ENCODE measurements around the gene FRMD6.

FRMD6 gene

GRCh38 chr14:51674294-51675002 is 22.7 kb downstream of the FRMD6 start:
- no peak for DNase-seq

- no peak for DNase-seq
These were observed 24.8 kb downstream of the FRMD6 start for GRCh38 chr14:51676549-51676948.

GRCh38 chr14:51677266-51677665 is 25.6 kb downstream of the FRMD6 start:
- DNase-seq = no peak

DNA sequence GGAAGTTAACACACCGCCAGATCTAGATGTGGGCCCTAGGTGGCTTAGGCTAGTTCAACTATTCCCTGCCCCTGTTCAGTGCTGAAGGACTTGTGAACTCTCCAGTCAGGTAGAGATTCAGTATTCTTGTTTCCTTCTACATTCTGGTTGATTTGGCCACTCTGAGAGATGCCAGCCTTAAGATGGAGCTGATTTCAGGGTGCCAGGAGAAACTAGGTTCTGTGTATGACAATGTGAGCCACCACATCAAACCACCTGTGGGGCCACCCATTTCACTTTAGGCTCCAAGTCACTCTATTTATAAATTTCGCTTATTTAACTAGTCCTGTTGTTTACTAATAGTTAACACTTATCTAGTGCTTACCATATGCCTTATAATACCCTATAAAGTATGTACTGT is 26.0 kb downstream of the FRMD6 start:
- DNase-seq = no peak

DNA sequence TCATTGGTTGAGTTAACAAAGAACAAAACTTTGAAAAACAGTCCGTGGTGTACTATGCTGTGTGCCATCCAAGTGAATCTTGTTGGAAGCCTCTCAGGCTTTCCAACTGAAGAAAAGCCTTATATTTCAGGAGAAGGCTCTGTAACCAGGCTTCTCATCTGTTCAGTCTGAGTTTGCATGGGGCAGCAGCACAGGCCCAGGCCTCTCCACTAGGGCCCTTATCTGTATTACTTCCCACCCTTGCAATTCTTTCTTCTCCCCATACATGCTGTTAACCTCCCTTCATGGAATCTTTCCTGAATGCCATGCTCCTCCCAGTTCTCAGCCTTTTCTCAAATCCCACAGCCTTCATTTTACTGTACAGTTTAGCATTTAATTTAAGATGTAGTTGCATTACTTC is 28.3 kb downstream of the FRMD6 start:
- no peak for DNase-seq

DNA sequence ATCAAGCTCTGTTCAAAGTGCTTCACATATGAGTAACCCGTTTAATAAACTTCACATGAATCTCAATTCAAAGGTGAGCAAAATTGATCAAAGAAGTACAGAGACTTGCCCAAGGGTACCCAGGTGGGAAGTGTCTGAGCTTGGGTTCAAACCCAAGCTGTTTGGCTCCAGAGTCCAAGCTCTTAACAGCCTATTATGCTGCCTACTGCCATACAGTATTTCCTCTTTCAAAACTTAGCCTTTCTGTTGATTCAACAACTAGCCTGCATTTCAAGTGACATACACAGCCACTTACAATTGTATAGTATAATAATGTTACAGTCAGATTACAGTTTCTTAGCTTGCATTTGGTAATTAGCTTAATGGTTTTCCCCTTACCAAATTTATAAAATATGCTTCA is 29.7 kb downstream of the FRMD6 start:
- no peak for DNase-seq

DNA sequence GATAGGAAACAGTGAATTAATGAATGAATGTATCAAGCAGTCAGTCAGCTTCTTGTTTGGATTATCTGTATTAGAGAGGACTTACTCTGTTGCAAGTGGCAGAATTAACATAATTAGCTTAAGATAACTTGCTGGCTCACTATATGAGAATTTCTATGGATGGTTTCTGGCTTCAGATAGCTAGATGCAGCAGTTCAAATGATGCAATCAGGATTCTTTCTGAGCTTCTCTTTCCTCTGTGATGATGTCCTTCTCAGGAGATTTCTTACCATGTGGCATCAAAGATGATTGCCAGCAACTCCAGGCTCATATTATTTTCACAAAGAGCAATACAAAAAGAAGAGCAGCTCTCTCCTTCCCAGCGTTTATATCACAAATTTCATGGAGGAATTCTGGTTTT is 30.7 kb downstream of the FRMD6 start:
- DNase-seq = no peak

GRCh38 chr14:51684760-51685159 is 33.0 kb downstream of the FRMD6 start:
- no peak for DNase-seq

GRCh38 chr14:51691176-51691575 is 39.5 kb downstream of the FRMD6 start:
- no peak for DNase-seq

DNA sequence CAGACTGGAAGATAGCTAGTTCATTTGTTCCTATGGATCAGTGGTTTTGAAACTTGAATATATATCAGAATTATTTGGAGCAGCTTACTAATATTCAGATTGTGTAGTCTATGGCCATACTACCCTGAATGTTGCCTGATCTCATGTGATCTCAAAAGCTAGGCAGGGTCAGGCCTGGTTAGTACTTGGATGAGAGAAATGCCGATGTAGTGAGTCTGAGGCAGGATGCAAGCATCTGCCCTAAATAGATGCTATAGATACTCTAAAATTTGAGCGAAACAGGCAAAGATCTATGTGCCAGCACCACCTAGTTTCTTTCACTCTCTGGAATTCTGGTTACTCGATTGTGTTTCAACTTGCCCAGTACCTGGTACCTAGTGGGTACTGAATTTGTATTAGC is 40.9 kb downstream of the FRMD6 start:
- no peak for DNase-seq

DNA sequence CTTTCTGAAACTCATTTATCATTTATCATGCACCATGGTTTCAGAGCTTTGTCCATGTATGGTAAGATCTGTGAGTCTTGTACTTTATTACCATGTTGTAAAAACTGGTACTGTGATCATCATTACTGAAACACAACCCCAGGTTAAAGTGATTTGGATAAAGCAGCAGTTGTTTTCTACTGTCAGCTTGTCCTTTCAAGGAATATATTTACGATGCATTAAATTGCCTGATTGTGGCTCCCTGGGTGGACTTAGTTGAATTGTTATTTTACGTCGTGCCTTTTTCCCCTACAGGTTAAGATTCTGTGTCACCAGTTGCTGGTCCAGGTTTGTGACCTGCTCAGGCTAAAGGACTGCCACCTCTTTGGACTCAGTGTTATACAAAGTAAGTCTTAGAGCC is 46.1 kb downstream of the FRMD6 start:
- no peak for DNase-seq

DNA sequence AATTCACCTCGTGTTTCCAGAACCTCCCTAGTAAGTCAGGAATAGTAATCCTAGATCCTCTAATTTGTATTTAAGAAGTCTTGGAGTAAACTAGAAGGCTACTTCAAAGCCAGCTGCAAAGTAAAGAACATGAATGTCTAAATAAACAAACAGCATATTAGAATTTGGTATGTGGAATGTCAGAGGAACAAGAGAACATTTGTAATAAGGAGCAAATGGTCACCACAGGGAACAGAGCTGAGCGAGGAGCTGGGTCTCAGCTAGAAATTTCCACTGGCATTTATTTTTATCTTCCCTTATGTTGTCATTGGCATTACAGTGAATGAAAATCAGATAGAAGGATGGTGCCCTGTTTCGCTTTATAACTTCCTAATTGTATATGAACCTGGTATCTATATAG is 50.2 kb downstream of the FRMD6 start:
- DNase-seq = no peak

- no peak for DNase-seq
These were observed 52.1 kb downstream of the FRMD6 start for GRCh38 chr14:51703787-51704186.

- DNase-seq = no peak
These were observed 52.8 kb downstream of the FRMD6 start for GRCh38 chr14:51704545-51704944.

DNA sequence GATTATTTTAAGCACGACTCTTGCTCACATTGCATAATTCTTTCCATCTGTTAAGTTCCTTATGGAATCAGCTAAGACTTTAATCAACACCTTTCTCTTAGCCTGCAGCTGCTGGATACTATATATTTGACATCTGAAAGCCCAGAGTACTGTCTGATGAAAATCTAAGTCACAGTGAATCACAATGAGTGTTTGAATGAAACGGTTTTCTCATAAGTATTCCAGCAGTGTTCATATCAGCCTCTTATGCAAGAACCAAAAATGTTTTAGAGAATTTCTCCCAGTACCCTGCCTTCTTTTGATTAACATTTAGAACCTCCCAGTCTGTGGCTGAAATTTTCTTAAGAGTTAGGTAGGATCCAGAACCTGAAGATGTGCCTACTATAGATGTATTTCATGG is 55.6 kb downstream of the FRMD6 start:
- DNase-seq = no peak

DNA sequence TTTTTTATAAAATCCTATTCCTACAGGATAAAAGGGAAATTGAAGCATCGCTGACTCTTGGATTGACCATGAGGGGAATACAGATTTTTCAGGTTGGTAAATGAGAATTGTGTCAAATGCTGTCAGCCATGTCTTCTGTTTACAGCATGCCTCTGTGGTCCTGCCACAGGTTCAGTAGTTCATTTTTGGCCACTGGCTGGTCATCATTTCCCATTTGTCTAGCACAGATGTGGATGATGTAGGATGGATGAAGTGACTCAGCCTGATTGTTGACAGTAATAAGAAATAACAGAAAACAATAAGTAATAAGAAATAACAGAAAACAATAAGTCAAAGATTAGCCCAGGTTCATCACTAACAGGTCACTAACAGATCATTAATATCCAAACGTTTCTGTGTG is 59.8 kb downstream of the FRMD6 start:
- no peak for DNase-seq

GRCh38 chr14:51715250-51715649 is 63.5 kb downstream of the FRMD6 start:
- DNase-seq = no peak

- DNase-seq = no peak
These were observed 64.0 kb downstream of the FRMD6 start for GRCh38 chr14:51715742-51716141.

- DNase-seq = no peak
These were observed 64.9 kb downstream of the FRMD6 start for GRCh38 chr14:51716610-51717009.

- no peak for DNase-seq
These were observed 66.1 kb downstream of the FRMD6 start for GRCh38 chr14:51717766-51718165.

DNA sequence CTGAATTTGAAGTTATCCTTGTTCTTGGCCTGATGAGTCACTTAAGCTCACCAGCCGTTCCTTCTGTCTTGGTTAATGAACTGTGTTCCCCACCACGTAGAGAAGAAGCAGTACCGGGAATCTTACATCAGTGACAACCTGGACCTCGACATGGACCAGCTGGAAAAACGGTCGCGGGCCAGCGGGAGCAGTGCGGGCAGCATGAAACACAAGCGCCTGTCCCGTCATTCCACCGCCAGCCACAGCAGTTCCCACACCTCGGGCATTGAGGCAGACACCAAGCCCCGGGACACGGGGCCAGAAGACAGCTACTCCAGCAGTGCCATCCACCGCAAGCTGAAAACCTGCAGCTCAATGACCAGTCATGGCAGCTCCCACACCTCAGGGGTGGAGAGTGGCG is 68.2 kb downstream of the FRMD6 start:
- DNase-seq = no peak

- DNase-seq = no peak
These were observed 72.3 kb downstream of the FRMD6 start for GRCh38 chr14:51723990-51724389.

- no peak for DNase-seq
These were observed 72.9 kb downstream of the FRMD6 start for GRCh38 chr14:51724650-51725049.

GRCh38 chr14:51725061-51725460 is 73.4 kb downstream of the FRMD6 start:
- no peak for DNase-seq

GRCh38 chr14:51726166-51726899 is 74.6 kb downstream of the FRMD6 start:
- no peak for DNase-seq

All from CD4-positive, alpha-beta T cell treated with Interleukin-6 for 4 hours (primary cell).